ENCODE measurements around the gene SFTPA2. TPM values are rescaled to one million over a fixed set of nuclear protein-coding genes. Genes with fewer than 3 reads are reported as not detected.
"Not testable (repeated sequence)": the region's sequence is repeated elsewhere in the genome, so short reads cannot be mapped to it uniquely, and the experiment has no call there.

Gene SFTPA2
- total RNA-seq, 1 donor from 2014 or later = 0.52 TPM

DNA sequence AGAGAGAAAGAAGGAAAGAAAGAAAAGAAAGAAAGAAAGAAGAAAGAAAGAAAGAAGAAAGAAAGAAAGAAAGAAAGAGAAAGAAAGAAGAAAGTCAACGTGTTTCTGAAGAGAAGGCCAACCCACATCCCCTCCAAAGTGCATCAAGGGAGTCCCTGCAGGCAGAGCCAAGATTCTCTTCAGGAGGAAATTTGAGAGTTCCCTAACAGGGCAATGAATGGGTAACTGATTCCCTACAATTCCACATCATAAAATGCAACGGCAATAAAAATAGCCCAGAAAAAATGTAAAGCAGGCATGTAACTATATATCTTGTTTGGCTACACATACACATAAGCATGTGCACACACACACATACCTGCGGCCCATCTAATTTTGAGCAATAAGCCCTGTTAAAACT lies 15.8 kb downstream of the SFTPA2 start:
- not testable (repeated sequence) for H3K9ac ChIP-seq (ENCODE audit: low read depth in 1 of 3, low read length in 3 of 3); H3K4me1 ChIP-seq (ENCODE audit: control insufficient read depth in 3 of 3, insufficient read depth in 3 of 3, low read length in 3 of 3); H3K36me3 ChIP-seq (ENCODE audit: control insufficient read depth in 3 of 3, insufficient read depth in 3 of 3, low read length in 3 of 3); H3K9me3 ChIP-seq (ENCODE audit: control insufficient read depth in 3 of 3, low read length in 3 of 3); H3K4me3 ChIP-seq (ENCODE audit: low read length in 3 of 3); H3K27ac ChIP-seq (ENCODE audit: low read depth, low read length); H3K27me3 ChIP-seq (ENCODE audit: control insufficient read depth in 3 of 3, insufficient read depth in 3 of 3, low read length in 3 of 3)

DNA sequence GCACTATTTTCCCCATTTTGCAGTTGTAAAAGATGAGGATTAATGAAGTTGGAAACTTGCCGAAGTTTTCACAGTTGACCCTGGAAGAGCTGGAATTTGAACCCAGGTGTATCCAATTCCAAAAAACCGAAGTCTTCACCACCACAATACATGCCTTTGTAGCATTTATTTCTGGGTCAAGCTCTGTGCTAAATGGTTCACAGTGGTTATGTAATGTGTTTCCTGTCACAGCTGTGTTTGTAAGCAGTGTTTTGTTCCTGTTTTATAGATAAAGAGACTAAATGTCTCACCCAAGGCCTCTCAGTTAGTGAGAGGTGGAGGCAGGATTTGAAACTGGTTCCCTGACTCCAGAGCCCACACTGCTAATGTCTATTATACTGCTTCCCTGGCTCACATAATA lies 17.6 kb downstream of the SFTPA2 start:
- no peaks in the 10 kb centered on the region for H3K9me3 ChIP-seq (ENCODE audit: control insufficient read depth in 3 of 3, low read length in 3 of 3)
- H3K27me3 ChIP-seq (ENCODE audit: control insufficient read depth in 3 of 3, insufficient read depth in 3 of 3, low read length in 3 of 3) = no peaks in the 10 kb centered on the region
- no peak overlapping the region for H3K9ac ChIP-seq (ENCODE audit: low read depth in 1 of 3, low read length in 3 of 3)
- H3K27ac ChIP-seq (ENCODE audit: low read depth, low read length) = no peak overlapping the region
- H3K4me3 ChIP-seq (ENCODE audit: low read length in 3 of 3) = no peak overlapping the region
- no peaks in the 10 kb centered on the region for H3K36me3 ChIP-seq (ENCODE audit: control insufficient read depth in 3 of 3, insufficient read depth in 3 of 3, low read length in 3 of 3)
- H3K4me1 ChIP-seq (ENCODE audit: control insufficient read depth in 3 of 3, insufficient read depth in 3 of 3, low read length in 3 of 3) = no peaks in the 10 kb centered on the region

- not testable (repeated sequence) for H3K4me1 ChIP-seq (ENCODE audit: control insufficient read depth in 3 of 3, insufficient read depth in 3 of 3, low read length in 3 of 3); H3K4me3 ChIP-seq (ENCODE audit: low read length in 3 of 3); H3K9me3 ChIP-seq (ENCODE audit: control insufficient read depth in 3 of 3, low read length in 3 of 3); H3K36me3 ChIP-seq (ENCODE audit: control insufficient read depth in 3 of 3, insufficient read depth in 3 of 3, low read length in 3 of 3); H3K9ac ChIP-seq (ENCODE audit: low read depth in 1 of 3, low read length in 3 of 3); H3K27ac ChIP-seq (ENCODE audit: low read depth, low read length); H3K27me3 ChIP-seq (ENCODE audit: control insufficient read depth in 3 of 3, insufficient read depth in 3 of 3, low read length in 3 of 3)
Observed at GRCh38 chr10:79540930-79541329, 19.3 kb downstream of the SFTPA2 start.

DNA sequence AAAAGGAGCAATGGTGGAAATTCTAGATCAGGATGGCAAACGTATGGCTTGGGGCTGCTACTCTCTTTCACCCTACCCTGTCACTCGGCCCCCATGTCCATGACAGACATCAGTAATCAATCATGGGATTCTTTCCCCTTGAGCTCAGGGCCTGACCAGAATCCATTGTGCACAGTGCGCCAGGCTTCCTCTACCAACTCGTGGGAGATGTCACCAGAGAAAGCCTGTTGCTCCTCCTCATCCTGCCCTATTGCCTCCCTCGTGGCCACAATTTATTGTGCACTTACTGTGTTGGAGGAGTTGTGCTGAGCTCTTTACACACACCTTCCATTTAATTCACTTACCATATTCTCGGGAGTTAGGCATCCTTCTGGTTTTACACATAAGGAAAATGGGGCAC lies 21.9 kb downstream of the SFTPA2 start:
- not testable (repeated sequence) for H3K36me3 ChIP-seq (ENCODE audit: control insufficient read depth in 3 of 3, insufficient read depth in 3 of 3, low read length in 3 of 3); H3K9me3 ChIP-seq (ENCODE audit: control insufficient read depth in 3 of 3, low read length in 3 of 3)

DNA sequence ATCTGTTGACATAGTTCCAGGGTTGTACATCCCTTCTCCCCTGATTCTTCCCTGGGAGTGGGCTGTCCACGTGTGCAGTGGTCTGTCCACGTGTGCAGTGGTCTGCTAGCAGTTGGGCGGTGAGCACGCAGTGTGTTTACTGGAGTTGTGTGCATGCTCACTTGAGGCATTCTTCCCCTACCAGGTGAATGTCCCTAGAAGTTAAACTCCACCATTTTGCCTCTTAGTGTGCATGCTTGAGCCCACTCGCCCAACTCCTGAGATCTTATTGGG lies 26.4 kb downstream of the SFTPA2 start:
- H3K9ac ChIP-seq (ENCODE audit: low read depth in 1 of 3, low read length in 3 of 3); H3K36me3 ChIP-seq (ENCODE audit: control insufficient read depth in 3 of 3, insufficient read depth in 3 of 3, low read length in 3 of 3); H3K27ac ChIP-seq (ENCODE audit: low read depth, low read length); H3K4me1 ChIP-seq (ENCODE audit: control insufficient read depth in 3 of 3, insufficient read depth in 3 of 3, low read length in 3 of 3); H3K27me3 ChIP-seq (ENCODE audit: control insufficient read depth in 3 of 3, insufficient read depth in 3 of 3, low read length in 3 of 3); H3K9me3 ChIP-seq (ENCODE audit: control insufficient read depth in 3 of 3, low read length in 3 of 3); H3K4me3 ChIP-seq (ENCODE audit: low read length in 3 of 3): not testable (repeated sequence)

More for the DNA sequence above, 21.9 kb downstream of the SFTPA2 start:
- not testable (repeated sequence) for H3K9ac ChIP-seq (ENCODE audit: low read depth in 1 of 3, low read length in 3 of 3); H3K27ac ChIP-seq (ENCODE audit: low read depth, low read length); H3K4me1 ChIP-seq (ENCODE audit: control insufficient read depth in 3 of 3, insufficient read depth in 3 of 3, low read length in 3 of 3); H3K4me3 ChIP-seq (ENCODE audit: low read length in 3 of 3); H3K27me3 ChIP-seq (ENCODE audit: control insufficient read depth in 3 of 3, insufficient read depth in 3 of 3, low read length in 3 of 3)

GRCh38 chr10:79533142-79533902 lies 26.9 kb downstream of the SFTPA2 start:
- not testable (repeated sequence) for H3K9ac ChIP-seq (ENCODE audit: low read depth in 1 of 3, low read length in 3 of 3); H3K4me1 ChIP-seq (ENCODE audit: control insufficient read depth in 3 of 3, insufficient read depth in 3 of 3, low read length in 3 of 3); H3K4me3 ChIP-seq (ENCODE audit: low read length in 3 of 3); H3K27me3 ChIP-seq (ENCODE audit: control insufficient read depth in 3 of 3, insufficient read depth in 3 of 3, low read length in 3 of 3); H3K9me3 ChIP-seq (ENCODE audit: control insufficient read depth in 3 of 3, low read length in 3 of 3); H3K36me3 ChIP-seq (ENCODE audit: control insufficient read depth in 3 of 3, insufficient read depth in 3 of 3, low read length in 3 of 3); H3K27ac ChIP-seq (ENCODE audit: low read depth, low read length)

GRCh38 chr10:79528261-79528660 lies 31.9 kb downstream of the SFTPA2 start:
- not testable (repeated sequence) for H3K9ac ChIP-seq (ENCODE audit: low read depth in 1 of 3, low read length in 3 of 3); H3K27me3 ChIP-seq (ENCODE audit: control insufficient read depth in 3 of 3, insufficient read depth in 3 of 3, low read length in 3 of 3); H3K4me3 ChIP-seq (ENCODE audit: low read length in 3 of 3); H3K4me1 ChIP-seq (ENCODE audit: control insufficient read depth in 3 of 3, insufficient read depth in 3 of 3, low read length in 3 of 3); H3K9me3 ChIP-seq (ENCODE audit: control insufficient read depth in 3 of 3, low read length in 3 of 3); H3K36me3 ChIP-seq (ENCODE audit: control insufficient read depth in 3 of 3, insufficient read depth in 3 of 3, low read length in 3 of 3); H3K27ac ChIP-seq (ENCODE audit: low read depth, low read length)

- not testable (repeated sequence) for H3K9me3 ChIP-seq (ENCODE audit: control insufficient read depth in 3 of 3, low read length in 3 of 3); H3K36me3 ChIP-seq (ENCODE audit: control insufficient read depth in 3 of 3, insufficient read depth in 3 of 3, low read length in 3 of 3); H3K4me1 ChIP-seq (ENCODE audit: control insufficient read depth in 3 of 3, insufficient read depth in 3 of 3, low read length in 3 of 3); H3K9ac ChIP-seq (ENCODE audit: low read depth in 1 of 3, low read length in 3 of 3); H3K27ac ChIP-seq (ENCODE audit: low read depth, low read length); H3K27me3 ChIP-seq (ENCODE audit: control insufficient read depth in 3 of 3, insufficient read depth in 3 of 3, low read length in 3 of 3); H3K4me3 ChIP-seq (ENCODE audit: low read length in 3 of 3)
Observed at GRCh38 chr10:79525049-79525710, 35.0 kb downstream of the SFTPA2 start.

GRCh38 chr10:79523157-79523853 lies 36.9 kb downstream of the SFTPA2 start:
- not testable (repeated sequence) for H3K4me3 ChIP-seq (ENCODE audit: low read length in 3 of 3); H3K9me3 ChIP-seq (ENCODE audit: control insufficient read depth in 3 of 3, low read length in 3 of 3); H3K4me1 ChIP-seq (ENCODE audit: control insufficient read depth in 3 of 3, insufficient read depth in 3 of 3, low read length in 3 of 3); H3K9ac ChIP-seq (ENCODE audit: low read depth in 1 of 3, low read length in 3 of 3); H3K27ac ChIP-seq (ENCODE audit: low read depth, low read length); H3K27me3 ChIP-seq (ENCODE audit: control insufficient read depth in 3 of 3, insufficient read depth in 3 of 3, low read length in 3 of 3); H3K36me3 ChIP-seq (ENCODE audit: control insufficient read depth in 3 of 3, insufficient read depth in 3 of 3, low read length in 3 of 3)

GRCh38 chr10:79522464-79522863 lies 37.7 kb downstream of the SFTPA2 start:
- not testable (repeated sequence) for H3K9ac ChIP-seq (ENCODE audit: low read depth in 1 of 3, low read length in 3 of 3); H3K27ac ChIP-seq (ENCODE audit: low read depth, low read length); H3K36me3 ChIP-seq (ENCODE audit: control insufficient read depth in 3 of 3, insufficient read depth in 3 of 3, low read length in 3 of 3); H3K9me3 ChIP-seq (ENCODE audit: control insufficient read depth in 3 of 3, low read length in 3 of 3); H3K27me3 ChIP-seq (ENCODE audit: control insufficient read depth in 3 of 3, insufficient read depth in 3 of 3, low read length in 3 of 3); H3K4me3 ChIP-seq (ENCODE audit: low read length in 3 of 3); H3K4me1 ChIP-seq (ENCODE audit: control insufficient read depth in 3 of 3, insufficient read depth in 3 of 3, low read length in 3 of 3)

Data from skeletal muscle tissue (tissue), 4 donors.